ENCODE results near the gene ELOVL6.

ELOVL6 gene

DNA sequence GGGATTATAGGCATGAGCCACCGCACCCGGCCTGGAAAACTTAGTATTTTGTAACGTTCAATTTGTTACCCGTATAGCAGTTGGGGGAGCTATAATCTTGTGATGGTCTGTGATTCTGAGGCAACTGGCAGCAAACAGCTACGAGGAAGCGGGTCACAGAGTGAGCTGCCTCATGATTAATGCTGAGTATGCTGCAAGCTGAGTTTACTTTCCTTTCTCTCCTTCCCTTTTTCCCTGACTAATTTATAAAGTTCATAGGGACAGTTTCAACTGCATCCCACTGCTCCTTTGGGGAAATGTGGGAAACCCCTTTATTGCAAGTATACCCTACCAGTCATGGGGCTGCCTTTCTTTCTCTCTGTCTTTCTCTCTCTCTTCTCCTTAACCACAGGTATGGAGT is 17.7 kb upstream of the ELOVL6 start:
- Histone ChIP-seq H3K36me3 (ENCODE audit: insufficient read depth, low read length) (no peaks in the 10 kb centered on the region), H3K4me1 (ENCODE audit: control insufficient read depth, insufficient read depth, low read length) (no peaks in the 10 kb centered on the region), H3K4me2 (ENCODE audit: low read length) (no peak overlapping the region), H3K27me3 (ENCODE audit: control insufficient read depth, insufficient read depth, low read length) (no peaks in the 10 kb centered on the region), H3K9ac (ENCODE audit: low read depth, low read length) (no peak overlapping the region), H3K4me3 (ENCODE audit: low read length) (no peak overlapping the region), H3K9me3 (replicated peaks; ENCODE audit: low read length) (no peaks in the 10 kb centered on the region)

DNA sequence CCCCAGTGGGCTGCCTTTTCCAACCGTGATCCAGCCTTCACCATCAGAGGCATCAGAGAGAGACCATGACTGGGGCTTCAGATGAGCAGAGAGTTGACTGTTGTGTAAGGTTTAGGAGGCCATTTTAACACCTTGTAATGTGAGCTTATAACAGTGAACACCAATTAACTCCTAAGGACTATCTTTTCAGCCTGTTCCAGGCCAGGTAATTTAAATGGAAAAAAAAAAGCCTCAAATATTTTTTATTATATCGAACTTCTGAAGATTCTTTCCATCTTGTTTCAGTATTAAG is 13.3 kb upstream of the ELOVL6 start:
- Histone ChIP-seq H3K4me2 (ENCODE audit: low read length) (no peak overlapping the region), H3K9me3 (replicated peaks; ENCODE audit: low read length) (no peaks in the 10 kb centered on the region), H3K27me3 (ENCODE audit: control insufficient read depth, insufficient read depth, low read length) (no peaks in the 10 kb centered on the region), H3K36me3 (ENCODE audit: insufficient read depth, low read length) (no peaks in the 10 kb centered on the region), H3K4me1 (ENCODE audit: control insufficient read depth, insufficient read depth, low read length) (no peaks in the 10 kb centered on the region), H3K4me3 (ENCODE audit: low read length) (no peak overlapping the region), H3K9ac (ENCODE audit: low read depth, low read length) (no peak overlapping the region)

DNA sequence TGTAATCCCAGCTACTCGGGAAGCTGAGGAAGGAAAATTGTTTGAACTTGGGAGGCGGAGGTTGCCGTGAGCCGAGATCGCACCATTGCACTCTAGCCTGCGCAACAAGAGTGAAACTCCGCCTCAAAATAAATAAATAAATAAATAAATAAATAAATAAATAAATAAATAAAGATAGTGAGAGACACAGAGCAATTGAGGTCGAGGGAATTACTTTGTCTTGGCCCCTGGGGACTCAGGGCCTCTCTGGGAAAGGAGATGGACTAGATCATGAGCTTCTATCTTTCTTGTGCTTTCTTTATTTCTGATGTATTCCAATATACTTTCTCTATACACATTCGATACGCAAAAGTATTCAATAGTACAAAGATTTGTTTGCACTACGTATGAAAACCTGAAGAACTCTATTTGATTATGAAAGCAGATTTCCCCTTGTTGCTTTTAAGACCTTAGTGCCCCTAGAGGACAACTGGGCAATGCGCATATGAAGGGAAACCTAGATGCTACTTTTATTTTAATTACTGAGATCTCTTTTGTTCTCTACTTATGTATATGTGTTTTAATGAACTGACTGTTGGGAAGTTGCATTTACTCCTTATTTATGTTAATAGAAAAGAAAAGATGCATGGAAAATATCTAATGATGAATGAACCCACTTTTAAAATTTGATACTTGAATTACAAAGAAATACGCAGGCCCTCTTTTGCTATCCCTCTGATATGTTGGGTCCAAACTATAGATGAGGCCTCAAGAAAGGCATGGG is 12.8 kb upstream of the ELOVL6 start:
- no peak overlapping the region for H3K4me2 ChIP-seq (ENCODE audit: low read length)
- no peak overlapping the region for H3K9ac ChIP-seq (ENCODE audit: low read depth, low read length)
- H3K4me1 ChIP-seq (ENCODE audit: control insufficient read depth, insufficient read depth, low read length), result no peaks in the 10 kb centered on the region
- H3K27me3 ChIP-seq (ENCODE audit: control insufficient read depth, insufficient read depth, low read length), result no peaks in the 10 kb centered on the region
- H3K9me3 ChIP-seq (replicated peaks; ENCODE audit: low read length), result no peaks in the 10 kb centered on the region
- H3K36me3 ChIP-seq (ENCODE audit: insufficient read depth, low read length), result no peaks in the 10 kb centered on the region
- no peak overlapping the region for H3K4me3 ChIP-seq (ENCODE audit: low read length)

DNA sequence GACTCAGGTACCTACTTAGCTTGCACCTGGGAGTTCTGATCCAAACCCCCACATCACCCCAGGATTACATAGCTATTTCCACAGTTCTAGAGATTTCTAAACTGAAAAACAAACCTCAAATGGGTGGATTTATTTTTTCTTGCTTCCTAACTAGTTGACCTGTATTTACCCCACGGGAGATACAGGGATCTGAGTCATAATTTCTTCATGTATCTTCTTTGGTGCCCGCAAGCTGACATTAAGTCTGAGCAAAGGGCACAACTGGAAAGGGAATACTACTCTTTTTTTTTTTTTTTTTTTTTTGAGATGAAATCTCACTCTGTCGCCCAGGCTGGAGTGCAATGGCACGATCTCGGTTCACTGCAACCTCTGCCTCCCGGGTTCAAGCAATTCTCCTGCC is 10.0 kb upstream of the ELOVL6 start:
- H3K9me3 ChIP-seq (replicated peaks; ENCODE audit: low read length), result no peaks in the 10 kb centered on the region
- H3K4me1 ChIP-seq (ENCODE audit: control insufficient read depth, insufficient read depth, low read length), result no peaks in the 10 kb centered on the region
- H3K36me3 ChIP-seq (ENCODE audit: insufficient read depth, low read length), result no peaks in the 10 kb centered on the region
- H3K27me3 ChIP-seq (ENCODE audit: control insufficient read depth, insufficient read depth, low read length), result no peaks in the 10 kb centered on the region
- no peak overlapping the region for H3K4me3 ChIP-seq (ENCODE audit: low read length)
- H3K9ac ChIP-seq (ENCODE audit: low read depth, low read length), result no peak overlapping the region
- H3K4me2 ChIP-seq (ENCODE audit: low read length), result no peak overlapping the region

DNA sequence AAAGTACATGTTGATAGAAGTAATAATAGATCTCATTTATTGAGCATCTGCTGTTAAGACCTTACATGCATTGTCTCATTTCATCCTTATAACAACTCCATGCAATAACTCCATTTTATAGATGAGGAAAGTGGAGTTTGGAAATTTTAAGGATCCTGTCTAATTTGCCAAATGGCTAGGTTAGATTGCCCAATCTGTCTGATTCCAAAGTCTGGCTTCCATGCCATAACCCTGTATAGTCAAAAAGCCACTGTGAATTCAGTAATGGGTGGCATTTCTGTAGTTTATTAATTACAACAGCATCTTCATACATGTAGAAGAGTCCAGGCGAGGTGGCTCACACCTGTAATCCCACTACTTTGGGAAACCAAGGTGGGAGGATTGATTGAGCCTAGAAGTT is 8.8 kb upstream of the ELOVL6 start:
- Histone ChIP-seq H3K36me3 (ENCODE audit: insufficient read depth, low read length) (no peaks in the 10 kb centered on the region), H3K27me3 (ENCODE audit: control insufficient read depth, insufficient read depth, low read length) (no peaks in the 10 kb centered on the region), H3K4me1 (ENCODE audit: control insufficient read depth, insufficient read depth, low read length) (no peaks in the 10 kb centered on the region), H3K9ac (ENCODE audit: low read depth, low read length) (no peak overlapping the region), H3K9me3 (replicated peaks; ENCODE audit: low read length) (no peaks in the 10 kb centered on the region), H3K4me2 (ENCODE audit: low read length) (no peak overlapping the region), H3K4me3 (ENCODE audit: low read length) (no peak overlapping the region)

DNA sequence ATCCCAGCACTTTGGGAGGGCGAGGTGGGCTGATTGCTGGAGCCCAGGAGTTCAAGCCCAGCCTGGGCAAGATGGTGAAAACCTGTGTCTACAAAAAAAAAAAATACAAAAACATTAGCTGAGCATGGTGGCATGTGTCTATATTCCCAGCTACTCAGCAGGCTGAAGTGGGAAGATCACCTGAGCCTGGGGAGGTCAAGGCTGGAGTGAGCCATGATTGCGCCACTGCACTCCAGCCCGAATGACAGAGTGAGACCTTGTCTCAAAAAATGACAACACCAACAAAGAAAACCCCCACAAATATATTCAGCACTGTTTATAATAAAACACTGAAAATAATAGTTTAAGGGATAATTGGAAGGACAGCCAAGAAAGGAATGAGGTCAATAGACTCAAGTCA is 3.6 kb upstream of the ELOVL6 start:
- Histone ChIP-seq H3K4me2 (ENCODE audit: low read length) (no peak overlapping the region), H3K27me3 (ENCODE audit: control insufficient read depth, insufficient read depth, low read length) (no peaks in the 10 kb centered on the region), H3K4me1 (ENCODE audit: control insufficient read depth, insufficient read depth, low read length) (no peaks in the 10 kb centered on the region), H3K36me3 (ENCODE audit: insufficient read depth, low read length) (no peaks in the 10 kb centered on the region), H3K9me3 (replicated peaks; ENCODE audit: low read length) (no peaks in the 10 kb centered on the region), H3K9ac (ENCODE audit: low read depth, low read length) (no peak overlapping the region), H3K4me3 (ENCODE audit: low read length) (no peak overlapping the region)

DNA sequence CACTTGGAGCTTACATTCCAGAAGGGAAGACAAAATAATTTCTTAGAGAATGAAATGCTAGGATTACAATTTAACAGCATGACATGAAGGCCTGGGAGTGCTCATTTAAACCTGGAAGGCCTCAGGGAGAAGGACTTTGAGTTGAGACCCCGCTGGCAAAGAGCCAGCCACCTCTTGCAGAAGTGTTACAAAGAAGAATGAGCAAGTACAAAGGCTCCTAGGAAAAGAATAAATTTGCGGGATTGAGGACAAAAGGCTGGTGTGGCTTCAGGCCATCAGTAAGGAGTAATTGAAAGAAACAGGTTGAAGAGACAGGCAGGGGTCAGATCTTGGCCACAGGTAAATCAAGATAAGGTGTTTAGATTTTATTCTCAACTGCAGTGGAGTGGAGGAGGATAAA is 3.1 kb upstream of the ELOVL6 start:
- Histone ChIP-seq H3K27me3 (ENCODE audit: control insufficient read depth, insufficient read depth, low read length) (no peaks in the 10 kb centered on the region), H3K4me3 (ENCODE audit: low read length) (no peak overlapping the region), H3K9ac (ENCODE audit: low read depth, low read length) (no peak overlapping the region), H3K36me3 (ENCODE audit: insufficient read depth, low read length) (no peaks in the 10 kb centered on the region), H3K4me1 (ENCODE audit: control insufficient read depth, insufficient read depth, low read length) (no peaks in the 10 kb centered on the region), H3K9me3 (replicated peaks; ENCODE audit: low read length) (no peaks in the 10 kb centered on the region), H3K4me2 (ENCODE audit: low read length) (no peak overlapping the region)

DNA sequence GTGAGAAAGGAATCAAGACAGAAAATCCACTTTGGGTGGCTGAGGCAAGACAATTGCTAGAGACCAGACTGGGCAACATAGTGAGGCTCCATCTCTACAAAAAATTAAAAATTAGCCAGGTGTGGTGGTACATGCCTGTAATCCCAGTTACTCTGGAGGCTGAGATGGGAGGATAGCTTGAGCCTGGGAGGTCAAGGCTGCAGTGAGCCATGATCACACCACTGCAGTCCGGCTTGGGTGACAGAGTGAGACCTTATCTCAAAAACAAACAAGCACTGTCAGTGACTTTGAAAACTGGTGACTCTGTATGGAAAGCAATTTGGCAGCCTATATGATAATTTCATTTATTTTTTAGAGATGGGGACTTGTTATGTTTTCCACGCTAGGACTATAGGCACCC is 2.3 kb upstream of the ELOVL6 start:
- no peaks in the 10 kb centered on the region for H3K36me3 ChIP-seq (ENCODE audit: insufficient read depth, low read length)
- no peaks in the 10 kb centered on the region for H3K9me3 ChIP-seq (replicated peaks; ENCODE audit: low read length)
- no peak overlapping the region for H3K4me2 ChIP-seq (ENCODE audit: low read length)
- peaks cover 4% of the 10 kb centered on the region for H3K4me1 ChIP-seq (ENCODE audit: control insufficient read depth, insufficient read depth, low read length)
- no peak overlapping the region for H3K4me3 ChIP-seq (ENCODE audit: low read length)
- no peak overlapping the region for H3K9ac ChIP-seq (ENCODE audit: low read depth, low read length)
- no peaks in the 10 kb centered on the region for H3K27me3 ChIP-seq (ENCODE audit: control insufficient read depth, insufficient read depth, low read length)

DNA sequence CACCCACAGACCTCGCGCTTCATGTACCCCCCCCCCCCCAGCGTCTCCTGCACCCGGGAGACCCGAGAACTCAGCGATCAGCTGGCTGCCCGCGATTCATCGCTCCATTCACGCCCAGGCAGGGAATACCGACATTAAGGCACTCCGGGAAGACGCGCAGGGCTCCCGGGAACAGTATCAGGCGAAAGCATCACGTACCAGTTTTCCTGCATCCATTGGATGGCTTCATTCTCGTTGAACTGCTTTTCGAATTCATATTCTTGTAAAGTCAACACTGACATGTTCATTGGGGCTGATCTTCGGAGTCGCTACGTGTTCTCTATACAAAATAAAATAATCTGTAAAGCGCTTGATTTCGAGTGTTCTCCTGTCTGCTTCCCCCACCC is 373 bp downstream of the ELOVL6 start:
- Histone ChIP-seq H3K27me3 (ENCODE audit: control insufficient read depth, insufficient read depth, low read length) (no peaks in the 10 kb centered on the region), H3K4me1 (ENCODE audit: control insufficient read depth, insufficient read depth, low read length) (peaks cover 16% of the 10 kb centered on the region), H3K9ac (ENCODE audit: low read depth, low read length) (peak overlapping the region; percentile 85), H3K4me3 (ENCODE audit: low read length) (peak overlapping the region; percentile 80), H3K36me3 (ENCODE audit: insufficient read depth, low read length) (no peaks in the 10 kb centered on the region), H3K9me3 (replicated peaks; ENCODE audit: low read length) (no peaks in the 10 kb centered on the region), H3K4me2 (ENCODE audit: low read length) (peak overlapping the region; percentile 93)

DNA sequence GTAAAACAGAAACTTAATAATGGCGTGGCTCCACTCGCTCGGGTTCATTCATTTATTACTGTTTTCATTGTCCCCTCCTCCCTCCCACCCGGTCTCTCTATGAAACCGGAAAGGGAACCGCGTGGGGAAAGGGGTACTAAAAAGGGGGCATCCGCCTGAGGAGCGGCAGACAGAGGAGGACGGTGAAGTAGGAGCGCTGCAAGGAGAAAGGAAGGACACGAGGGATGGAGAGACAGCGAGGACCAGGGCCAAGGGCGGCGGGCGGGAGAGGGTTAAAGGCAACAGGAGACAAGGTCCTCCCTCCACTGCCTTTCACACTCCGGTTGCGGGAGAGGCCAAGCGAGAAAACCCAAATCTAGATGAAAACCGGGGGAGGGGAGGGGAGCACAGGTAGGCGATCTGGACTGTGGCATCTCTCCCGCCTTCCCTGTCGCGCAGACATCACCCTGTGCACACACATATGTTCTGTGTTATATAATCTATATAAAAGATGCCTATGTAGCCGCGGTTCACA is 829 bp downstream of the ELOVL6 start:
- H3K4me3 ChIP-seq (ENCODE audit: low read length), result peak overlapping the region; percentile 80
- H3K4me2 ChIP-seq (ENCODE audit: low read length), result peak overlapping the region; percentile 93
- no peaks in the 10 kb centered on the region for H3K36me3 ChIP-seq (ENCODE audit: insufficient read depth, low read length)
- no peaks in the 10 kb centered on the region for H3K9me3 ChIP-seq (replicated peaks; ENCODE audit: low read length)
- peak overlapping the region; percentile 85 for H3K9ac ChIP-seq (ENCODE audit: low read depth, low read length)
- H3K4me1 ChIP-seq (ENCODE audit: control insufficient read depth, insufficient read depth, low read length), result peaks cover 16% of the 10 kb centered on the region
- no peaks in the 10 kb centered on the region for H3K27me3 ChIP-seq (ENCODE audit: control insufficient read depth, insufficient read depth, low read length)

DNA sequence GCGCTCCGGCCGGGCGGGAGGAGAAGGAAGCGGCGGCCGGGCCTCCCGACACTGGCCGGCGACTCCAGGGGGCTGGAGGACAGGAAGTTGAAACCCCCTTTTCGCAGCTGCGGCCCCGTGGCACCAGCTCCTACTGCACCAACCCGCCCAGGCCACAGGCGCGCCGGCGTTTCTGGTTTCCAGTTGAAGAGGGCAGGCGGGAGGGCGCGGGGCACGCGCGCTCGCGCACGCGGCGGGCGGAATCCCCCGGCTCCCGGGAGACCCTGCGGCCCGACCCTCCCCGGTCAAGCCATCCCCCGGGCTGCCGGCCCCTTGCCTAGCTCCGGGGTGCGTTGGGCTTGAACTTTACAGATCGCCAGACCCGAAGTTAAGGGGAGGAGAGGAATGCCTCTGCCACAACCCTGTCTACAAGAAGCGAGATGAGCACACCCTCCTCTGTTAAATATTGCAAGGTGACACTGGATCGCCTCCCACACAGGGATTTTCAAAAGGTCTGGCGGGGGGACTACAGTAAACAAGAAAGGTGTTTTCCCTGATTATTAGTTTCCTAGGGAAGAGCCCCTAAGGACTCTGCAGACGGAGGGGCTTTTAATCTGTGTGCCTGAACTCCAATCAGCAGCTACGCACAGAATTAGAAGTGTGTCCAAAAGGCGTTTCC is 1.4 kb downstream of the ELOVL6 start:
- Histone ChIP-seq H3K27me3 (ENCODE audit: control insufficient read depth, insufficient read depth, low read length) (no peaks in the 10 kb centered on the region), H3K4me1 (ENCODE audit: control insufficient read depth, insufficient read depth, low read length) (peaks cover 16% of the 10 kb centered on the region), H3K9ac (ENCODE audit: low read depth, low read length) (peak overlapping the region; percentile 85), H3K9me3 (replicated peaks; ENCODE audit: low read length) (no peaks in the 10 kb centered on the region), H3K36me3 (ENCODE audit: insufficient read depth, low read length) (no peaks in the 10 kb centered on the region), H3K4me2 (ENCODE audit: low read length) (peak overlapping the region; percentile 93), H3K4me3 (ENCODE audit: low read length) (peak overlapping the region; percentile 80)

Data from skeletal muscle satellite cell (primary cell).